Mammary epithelial cell (primary cell): Measurements from ENCODE around the gene RXFP3.
"Not testable (repeated sequence)": the region's sequence is repeated elsewhere in the genome, so short reads cannot be mapped to it uniquely, and the experiment has no call there.

ENCODE experiments used
- CTCF ChIP-seq, 2 donors: IDR thresholded peaks in 1 of 2; conservative IDR thresholded peaks in 1 of 2; 2 replicates each; pipeline ENCODE4 v1.5.1; 2011 to 2012; ENCODE audit warnings: inconsistent platforms in 2 of 2, low read length in 2 of 2, mild to moderate bottlenecking in 2 of 2, control low read depth in 1 of 2, low read depth in 1 of 2; ENCODE audit not compliant: insufficient read depth in 1 of 2; ENCODE audit errors: extremely low read depth in 1 of 2
- EZH2 ChIP-seq: IDR thresholded peaks from 2 replicates; pipeline ENCODE4 v1.6.1; 2012; ENCODE audit warnings: low read length, inconsistent platforms, borderline replicate concordance

- not testable (repeated sequence) for TF ChIP-seq CTCF (conservative IDR thresholded peaks at IDR 0.05 in 1 of 2, IDR thresholded peaks at IDR 0.05 in 1 of 2; ENCODE audit: extremely low read depth in 1 of 2, insufficient read depth in 1 of 2, low read depth in 1 of 2, low read length in 2 of 2); EZH2
These were observed 21.3 kb upstream of the RXFP3 start for GRCh38 chr5:33914844-33915243.
